Endothelial cell (in vitro differentiated cells): ENCODE measurements around the gene GPR171. TPM values are rescaled to one million over a fixed set of nuclear protein-coding genes. Genes with fewer than 3 reads are reported as not detected.
"Not testable (repeated sequence)": the region's sequence is repeated elsewhere in the genome, so short reads cannot be mapped to it uniquely, and the experiment has no call there.

Source experiments
- DNase-seq: peaks from one replicate; pipeline ENCODE4 v3.0.0; 2021; ENCODE audit warnings: low spot score
- H3K27ac Mint-ChIP-seq: one replicate; pipeline ENCODE4 v1.8.0; 2021; ENCODE audit warnings: mixed read lengths, inconsistent platforms; ENCODE audit not compliant: unreplicated experiment
- H3K27me3 Mint-ChIP-seq: one replicate; pipeline ENCODE4 v1.8.0; 2021; ENCODE audit warnings: mild to moderate bottlenecking, moderate library complexity, mixed read lengths, inconsistent platforms; ENCODE audit not compliant: unreplicated experiment
- H3K36me3 Mint-ChIP-seq: one replicate; pipeline ENCODE4 v1.8.0; 2021; ENCODE audit warnings: mild to moderate bottlenecking, low read depth, mixed read lengths, inconsistent platforms; ENCODE audit not compliant: unreplicated experiment
- H3K4me1 Mint-ChIP-seq: one replicate; pipeline ENCODE4 v1.8.0; 2021; ENCODE audit warnings: mild to moderate bottlenecking, mixed read lengths, inconsistent platforms; ENCODE audit not compliant: unreplicated experiment
- H3K4me3 Mint-ChIP-seq: one replicate; pipeline ENCODE4 v1.8.0; 2021; ENCODE audit warnings: mild to moderate bottlenecking, mixed read lengths, inconsistent platforms; ENCODE audit not compliant: unreplicated experiment
- H3K9me3 Mint-ChIP-seq: one replicate; pipeline ENCODE4 v1.8.0; 2021; ENCODE audit warnings: mixed read lengths, inconsistent platforms; ENCODE audit not compliant: unreplicated experiment
- total RNA-seq: library from RNA; stranded (reverse); fragmentation: NEBNext Ultra II Directional; extraction: Animal tissue kit (Norgen Biotek cat#: 25700); gene quantifications from one replicate; pipeline ENCODE4 v1.2.1, GENCODE V29; 2021; ENCODE audit not compliant: unreplicated experiment
- TF ChIP-seq, protein P1 (sequence below): fragments of 200-600 bp; sonication (generic); IDR thresholded peaks from one replicate; pipeline ENCODE4 v1.5.0; 2021; ENCODE audit warnings: antibody characterized with exemption; ENCODE audit not compliant: unreplicated experiment

GPR171 gene
- total RNA-seq, 1 donor from 2014 or later: not detected

GRCh38 chr3:151232991-151233390, 30.0 kb upstream of the GPR171 start:
- no peak overlapping the region for H3K4me3 Mint-ChIP-seq
- H3K36me3 Mint-ChIP-seq: no peaks in the 10 kb centered on the region
- H3K27me3 Mint-ChIP-seq: peaks cover 1% of the 10 kb centered on the region
- DNase-seq: no peak
- H3K4me1 Mint-ChIP-seq: peaks cover 26% of the 10 kb centered on the region
- TF ChIP-seq, protein P1, sequence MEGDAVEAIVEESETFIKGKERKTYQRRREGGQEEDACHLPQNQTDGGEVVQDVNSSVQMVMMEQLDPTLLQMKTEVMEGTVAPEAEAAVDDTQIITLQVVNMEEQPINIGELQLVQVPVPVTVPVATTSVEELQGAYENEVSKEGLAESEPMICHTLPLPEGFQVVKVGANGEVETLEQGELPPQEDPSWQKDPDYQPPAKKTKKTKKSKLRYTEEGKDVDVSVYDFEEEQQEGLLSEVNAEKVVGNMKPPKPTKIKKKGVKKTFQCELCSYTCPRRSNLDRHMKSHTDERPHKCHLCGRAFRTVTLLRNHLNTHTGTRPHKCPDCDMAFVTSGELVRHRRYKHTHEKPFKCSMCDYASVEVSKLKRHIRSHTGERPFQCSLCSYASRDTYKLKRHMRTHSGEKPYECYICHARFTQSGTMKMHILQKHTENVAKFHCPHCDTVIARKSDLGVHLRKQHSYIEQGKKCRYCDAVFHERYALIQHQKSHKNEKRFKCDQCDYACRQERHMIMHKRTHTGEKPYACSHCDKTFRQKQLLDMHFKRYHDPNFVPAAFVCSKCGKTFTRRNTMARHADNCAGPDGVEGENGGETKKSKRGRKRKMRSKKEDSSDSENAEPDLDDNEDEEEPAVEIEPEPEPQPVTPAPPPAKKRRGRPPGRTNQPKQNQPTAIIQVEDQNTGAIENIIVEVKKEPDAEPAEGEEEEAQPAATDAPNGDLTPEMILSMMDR: no peak
- no peaks in the 10 kb centered on the region for H3K9me3 Mint-ChIP-seq
- H3K27ac Mint-ChIP-seq: peak overlapping the region; percentile 16

DNA sequence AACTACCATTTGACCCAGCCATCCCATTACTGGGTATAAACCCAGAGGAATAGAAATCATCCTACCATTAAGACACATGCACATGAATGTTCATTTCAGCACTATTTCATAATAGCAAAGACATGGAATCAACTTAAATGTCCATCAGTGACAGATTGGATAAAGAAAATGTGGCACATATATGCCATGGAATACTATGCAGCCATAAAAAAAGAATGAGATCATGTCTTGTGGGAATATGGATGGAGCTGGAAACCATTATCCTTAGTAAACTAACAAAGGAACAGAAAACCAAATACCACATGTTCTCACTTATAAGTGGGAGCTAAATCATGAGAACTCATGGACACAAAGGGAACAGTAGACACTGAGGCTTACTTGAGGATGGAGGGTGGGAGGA, 29.4 kb upstream of the GPR171 start:
- not testable (repeated sequence) for H3K36me3 Mint-ChIP-seq, DNase-seq, H3K4me3 Mint-ChIP-seq, H3K27me3 Mint-ChIP-seq, H3K9me3 Mint-ChIP-seq, H3K27ac Mint-ChIP-seq
- peaks cover 30% of the 10 kb centered on the region for H3K4me1 Mint-ChIP-seq

- TF ChIP-seq, protein P1: no peak
- H3K9me3 Mint-ChIP-seq: no peaks in the 10 kb centered on the region
- no peak for DNase-seq
- no peaks in the 10 kb centered on the region for H3K36me3 Mint-ChIP-seq
- peaks cover 30% of the 10 kb centered on the region for H3K4me1 Mint-ChIP-seq
- H3K27me3 Mint-ChIP-seq: peaks cover 2% of the 10 kb centered on the region
- H3K4me3 Mint-ChIP-seq: no peak overlapping the region
- H3K27ac Mint-ChIP-seq: peak overlapping the region; percentile 67
These were observed 27.6 kb upstream of the GPR171 start for GRCh38 chr3:151230646-151231045.

- peaks cover 2% of the 10 kb centered on the region for H3K27me3 Mint-ChIP-seq
- H3K4me3 Mint-ChIP-seq: no peak overlapping the region
- no peak for DNase-seq
- peaks cover 33% of the 10 kb centered on the region for H3K4me1 Mint-ChIP-seq
- TF ChIP-seq, protein P1: no peak
- H3K36me3 Mint-ChIP-seq: no peaks in the 10 kb centered on the region
- no peaks in the 10 kb centered on the region for H3K9me3 Mint-ChIP-seq
- H3K27ac Mint-ChIP-seq: no peak overlapping the region
These were observed 25.6 kb upstream of the GPR171 start for GRCh38 chr3:151228666-151229040.

DNA sequence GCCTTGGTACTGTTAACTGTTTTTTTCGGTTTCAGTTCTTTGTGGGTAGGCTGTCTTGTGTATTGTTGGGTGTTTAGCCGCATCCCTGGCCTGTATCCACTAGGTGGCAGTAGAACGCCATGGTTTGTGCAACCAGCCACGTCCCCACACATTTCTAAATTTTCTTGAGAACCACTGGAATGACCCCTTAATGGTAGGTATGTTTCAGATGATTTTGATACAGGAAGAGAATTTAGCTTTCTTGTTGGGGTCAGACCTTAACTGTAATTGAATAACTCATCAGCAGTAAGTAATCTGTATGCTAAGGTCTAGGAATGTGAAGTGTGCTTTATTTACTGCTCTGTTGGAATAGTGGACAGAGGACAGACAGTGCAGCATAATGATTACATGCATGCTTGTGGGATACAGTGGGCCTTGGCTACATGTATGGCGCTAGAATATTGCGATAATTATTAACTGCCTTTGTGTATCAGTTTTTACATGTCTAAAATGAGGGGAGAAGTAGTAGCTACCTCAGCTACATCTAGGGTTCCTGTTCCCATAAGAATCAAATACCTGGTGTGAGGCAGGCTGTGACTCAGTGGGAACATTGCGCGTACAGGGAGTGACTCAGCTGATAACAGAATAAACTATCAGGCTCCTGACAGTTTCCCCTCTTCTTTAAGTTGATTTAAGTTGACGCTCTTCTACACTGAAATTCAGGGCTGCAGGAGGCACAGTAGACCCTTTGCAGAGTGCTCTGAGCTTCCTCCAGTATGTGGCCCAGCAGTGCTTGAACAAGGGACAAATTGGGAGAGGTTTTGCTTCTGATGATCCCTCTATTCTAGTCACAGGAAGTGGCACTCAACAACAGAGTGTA, 25.0 kb upstream of the GPR171 start:
- TF ChIP-seq, protein P1: peak; percentile 87
- H3K27ac Mint-ChIP-seq: peak overlapping the region; percentile 22
- peaks cover 32% of the 10 kb centered on the region for H3K4me1 Mint-ChIP-seq
- no peak overlapping the region for H3K4me3 Mint-ChIP-seq
- no peaks in the 10 kb centered on the region for H3K36me3 Mint-ChIP-seq
- H3K27me3 Mint-ChIP-seq: peaks cover 1% of the 10 kb centered on the region
- H3K9me3 Mint-ChIP-seq: no peaks in the 10 kb centered on the region
- DNase-seq: peak; percentile 79
